NCI-H1694 (cell line): ENCODE measurements around the gene MRPL47.

Source experiments
- DNase-seq: peaks from one replicate; lab custom pipeline; 2025; lab: John Stamatoyannopoulos, UW

MRPL47 gene

GRCh38 chr3:179590669-179591068, 13.8 kb downstream of the MRPL47 start:
- DNase-seq = no peak

DNA sequence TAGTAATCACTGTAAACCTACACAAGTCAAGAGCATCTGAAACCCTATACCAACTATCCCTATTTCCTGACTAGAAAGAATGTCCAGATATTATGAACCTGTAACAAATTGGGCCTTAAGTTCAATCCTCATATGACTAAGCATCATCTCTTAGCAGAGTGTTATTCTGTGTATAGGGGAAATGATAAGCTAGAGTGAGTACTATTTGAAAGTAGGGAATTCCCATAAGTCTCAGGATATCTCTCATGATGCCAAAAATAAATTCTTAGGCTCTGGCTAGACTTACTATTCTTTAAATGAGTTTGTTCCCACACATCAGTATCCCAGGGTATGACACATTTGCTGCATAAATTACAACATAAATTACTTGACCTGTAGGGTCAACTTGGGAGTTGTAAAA, 15.3 kb downstream of the MRPL47 start:
- DNase-seq = no peak

GRCh38 chr3:179580992-179581391, 23.4 kb downstream of the MRPL47 start:
- DNase-seq = no peak

DNA sequence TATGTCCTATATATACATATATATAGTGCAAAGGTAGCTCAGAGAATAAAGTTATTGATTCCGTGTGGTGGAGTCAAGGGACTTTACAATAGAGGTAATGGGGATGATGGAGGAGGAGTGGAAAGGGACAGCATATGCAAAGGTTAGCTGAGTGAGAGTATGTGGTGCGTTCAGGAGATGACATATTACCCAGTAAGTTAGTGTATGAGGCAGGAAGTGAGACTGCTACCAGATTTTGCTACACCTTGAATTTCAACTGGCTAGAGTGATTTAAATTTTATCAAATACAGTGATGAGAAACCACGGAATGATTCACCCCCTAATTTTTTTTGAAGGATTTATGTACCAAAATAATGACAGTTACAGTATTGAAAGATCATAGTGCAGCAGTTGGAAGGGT, 38.9 kb downstream of the MRPL47 start:
- DNase-seq = no peak

DNA sequence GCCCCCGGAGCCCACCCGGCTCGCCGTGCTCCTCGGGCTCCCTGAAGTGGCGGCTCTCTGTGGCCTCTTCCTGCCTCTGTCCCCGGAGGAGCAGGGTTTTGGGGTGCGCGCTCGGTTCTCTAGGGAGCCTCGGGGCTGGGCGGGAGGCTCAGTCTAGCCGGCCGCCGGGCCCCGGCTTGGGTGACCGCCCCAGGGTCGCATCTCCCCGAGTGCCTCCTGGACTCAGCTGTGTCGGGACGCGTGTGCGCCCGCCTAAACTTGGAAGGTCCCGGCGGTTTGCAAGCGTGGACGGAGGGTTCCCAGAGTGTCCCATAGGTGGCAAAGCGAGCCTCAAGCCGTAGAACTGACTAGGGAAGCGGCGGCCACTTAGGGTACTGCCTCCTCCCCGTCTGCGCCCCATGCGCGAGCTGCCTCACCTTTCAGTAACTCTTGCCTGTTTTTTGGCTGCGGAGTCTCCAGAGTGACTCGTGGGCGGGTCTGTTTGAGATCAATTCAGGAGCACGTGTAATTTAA, 41.1 kb downstream of the MRPL47 start:
- peak; percentile 19 for DNase-seq

GRCh38 chr3:179562591-179563270, 41.7 kb downstream of the MRPL47 start, which contains the start of gene ACTL6A:
Gene ACTL6A, plus strand, starts transcription at chr3:179562926. Its CDS starts 167 bp downstream, at chr3:179563093.
- peak; percentile 98 for DNase-seq

DNA sequence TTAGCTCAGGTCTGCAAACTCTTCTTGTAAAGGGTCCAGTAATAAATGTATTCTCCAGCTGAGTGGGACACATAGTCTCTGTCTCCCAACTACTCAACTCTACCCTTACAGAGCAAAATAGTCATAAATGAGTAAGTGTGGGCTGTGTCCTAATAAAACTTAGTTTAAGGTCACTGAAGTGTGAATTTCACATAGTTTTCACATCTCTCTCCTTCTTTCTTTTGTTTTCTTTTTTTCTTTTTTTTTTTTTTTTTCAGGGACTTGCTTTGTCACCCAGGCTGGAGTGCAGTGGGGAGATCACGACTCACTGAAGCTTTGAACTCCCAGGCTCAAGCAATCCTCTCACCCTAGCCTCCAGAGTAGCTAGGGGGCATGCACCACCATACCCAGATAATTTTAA, 43.6 kb downstream of the MRPL47 start:
- DNase-seq = no peak

DNA sequence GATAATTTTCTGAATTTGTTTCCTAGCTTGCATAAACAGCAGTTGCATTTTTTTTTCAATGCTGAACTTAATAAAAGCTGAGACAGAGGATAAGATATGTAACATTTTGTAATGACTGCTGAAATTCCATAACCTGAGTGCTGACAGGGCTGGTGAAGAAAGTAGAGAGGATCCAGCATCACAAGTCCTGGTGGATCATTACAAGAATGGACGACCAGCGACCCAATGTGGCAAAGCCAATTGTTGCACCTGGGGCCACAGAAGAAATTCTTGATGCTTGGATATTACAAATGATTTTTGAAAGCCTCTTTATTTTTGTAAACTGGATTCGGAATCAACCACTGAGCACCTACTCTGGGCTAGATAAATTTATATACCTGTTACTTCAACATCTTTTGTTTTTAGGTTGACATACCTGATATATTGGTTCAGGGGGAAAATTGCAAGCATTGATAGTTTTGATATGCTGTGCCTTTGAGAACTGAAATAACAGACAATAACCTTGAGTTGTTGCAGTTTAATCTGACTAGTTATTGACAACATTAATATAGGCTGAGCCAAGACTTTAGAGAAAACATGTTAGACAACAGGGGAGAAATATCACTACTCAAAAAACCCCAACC, 45.6 kb downstream of the MRPL47 start:
- DNase-seq = peak; percentile 74

DNA sequence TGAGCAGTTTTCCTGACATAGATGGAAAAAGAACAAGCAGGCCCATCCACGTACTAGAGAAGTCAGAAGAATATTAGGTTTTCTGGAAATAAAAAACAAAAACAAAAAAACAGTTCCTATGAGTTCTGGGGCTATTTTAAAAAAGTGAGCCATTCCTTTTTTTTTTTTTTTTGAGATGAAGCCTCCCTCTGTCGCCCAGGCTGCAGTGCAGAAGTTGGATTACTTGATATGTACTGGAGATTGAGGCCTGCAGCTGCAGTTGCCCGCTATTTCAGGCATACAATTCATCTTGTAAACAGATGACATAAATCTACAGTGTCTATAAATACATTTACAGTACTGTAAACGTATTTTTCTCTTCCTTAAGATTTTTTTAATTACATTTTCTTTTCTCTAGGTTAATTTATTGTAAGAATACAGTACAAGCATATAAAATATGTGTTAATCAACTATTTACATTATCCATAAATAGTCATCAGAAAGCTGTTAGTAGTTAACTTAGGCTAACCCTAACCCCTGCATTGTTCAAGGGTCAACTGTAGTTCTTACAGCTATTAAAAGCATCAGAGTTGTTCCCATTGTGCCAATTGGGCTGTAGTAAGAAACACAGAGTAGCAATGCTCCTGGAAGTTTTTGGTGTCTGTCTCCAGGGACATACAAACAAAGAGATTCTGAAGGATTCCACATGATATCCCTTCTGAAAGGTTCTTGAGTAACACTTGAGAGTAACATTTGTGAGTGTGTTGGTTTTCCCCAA, 52.9 kb downstream of the MRPL47 start:
- no peak for DNase-seq

DNA sequence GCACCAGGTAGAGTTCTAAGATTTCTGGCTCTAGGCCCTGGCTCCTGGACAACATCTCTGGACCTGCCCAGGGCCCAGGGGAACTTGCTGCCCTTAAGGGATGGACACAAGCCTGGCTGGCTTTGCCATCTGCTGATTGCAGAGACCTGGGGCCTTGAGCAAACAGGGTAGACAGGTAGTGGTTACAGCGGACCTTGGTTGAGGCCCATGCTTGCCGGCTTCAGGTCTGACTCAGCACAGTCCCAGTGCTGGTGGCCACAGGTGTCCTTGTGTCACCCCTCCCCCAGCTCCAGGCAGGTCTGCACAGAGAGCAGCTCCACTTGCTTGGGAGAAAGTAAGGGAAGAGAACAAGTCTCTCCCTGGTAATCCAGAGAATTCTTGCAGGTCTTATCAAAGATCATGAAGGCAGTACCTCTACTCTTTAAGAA, 57.6 kb downstream of the MRPL47 start:
- DNase-seq = no peak

DNA sequence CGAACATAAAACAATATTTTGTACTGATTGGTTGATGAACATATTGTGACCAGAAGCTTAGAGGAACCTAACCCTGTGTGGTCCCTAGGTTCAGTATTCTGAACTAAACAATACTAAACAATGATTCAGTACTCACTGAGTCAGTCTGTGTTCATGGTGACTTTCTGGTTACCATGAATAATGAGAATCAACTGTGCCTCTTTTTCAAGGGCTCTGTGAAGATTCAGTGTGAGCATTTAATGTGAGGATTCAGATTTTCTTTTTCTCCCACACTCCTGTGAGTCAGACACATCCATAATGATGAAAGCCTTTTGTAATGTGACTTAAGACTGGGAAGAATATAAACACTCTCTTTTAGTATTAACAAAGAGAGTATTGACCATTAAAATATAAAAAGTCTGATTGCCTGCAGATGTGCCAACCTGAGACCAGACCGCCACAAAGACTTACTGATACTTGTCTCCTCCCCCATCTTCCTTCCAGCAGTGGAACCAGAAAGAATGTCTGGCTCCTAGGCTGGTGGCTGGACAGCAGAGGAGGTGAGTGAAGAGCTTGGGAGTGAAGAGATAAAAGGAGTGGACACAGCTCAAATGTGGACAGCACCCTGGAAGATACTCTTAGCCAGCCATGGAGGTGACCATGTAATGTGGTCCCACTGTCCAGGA, 59.3 kb downstream of the MRPL47 start:
- DNase-seq = no peak

- no peak for DNase-seq
These were observed 62.1 kb downstream of the MRPL47 start for GRCh38 chr3:179542375-179542774.

GRCh38 chr3:179541596-179541995, 62.8 kb downstream of the MRPL47 start:
- no peak for DNase-seq

- no peak for DNase-seq
These were observed 63.3 kb downstream of the MRPL47 start for GRCh38 chr3:179541094-179541493.
